B cell (primary cell): ENCODE results near the gene PHACTR1. TPM values are rescaled to one million over a fixed set of nuclear protein-coding genes. Genes with fewer than 3 reads are reported as not detected.

Experiments used
- ATAC-seq: fragments of 200-7000 bp; cut with Tn5 transposase; one replicate; pipeline ENCODE4 v1.10.0; 2021; ENCODE audit warnings: low read depth, mild to moderate bottlenecking, moderate number of reproducible peaks, moderate library complexity
- CTCF ChIA-PET: fragments of 350-600 bp; sonication (Branson Sonifier 250); formaldehyde crosslinking; loops from one replicate; lab custom pipeline; 2021; ENCODE audit warnings: antibody characterized with exemption, inconsistent platforms; lab: Charles Lee
- POLR2A ChIA-PET: fragments of 350-600 bp; sonication (Branson Sonifier 250); formaldehyde crosslinking; loops from one replicate; lab custom pipeline; 2021; ENCODE audit warnings: antibody characterized with exemption; lab: Charles Lee
- DNase-seq: peaks from one replicate; pipeline ENCODE4 v3.0.0; 2013
- H2AFZ ChIP-seq: 2 replicates; pipeline ENCODE4 v1.6.1; 2012; ENCODE audit warnings: mild to moderate bottlenecking, low read depth, low read length; ENCODE audit not compliant: insufficient read depth, poor library complexity, severe bottlenecking
- H3K27ac ChIP-seq, 2 donors: 1 replicate in 1 of 2; 2 replicates in 1 of 2; pipeline ENCODE4 v1.5.1; 2012 to 2013; ENCODE audit warnings: low read length in 2 of 2, mild to moderate bottlenecking in 2 of 2, moderate library complexity in 1 of 2
- H3K27me3 ChIP-seq, 4 experiments: fragments of 200-600 bp in 1 of 4; sonication (generic) in 1 of 4; replicated peaks in 1 of 4; 1 replicate in 2 of 4; 2 replicates in 2 of 4; pipeline versions ENCODE4 v1.6.1 to v1.7.0; 2013 to 2016; ENCODE audit warnings: low read length in 3 of 4, mild to moderate bottlenecking in 2 of 4, mixed read lengths in 1 of 4, moderate library complexity in 1 of 4; ENCODE audit not compliant: insufficient read depth in 4 of 4, control insufficient read depth in 3 of 4; ENCODE audit errors: control extremely low read depth in 1 of 4
- H3K36me3 ChIP-seq, 2 experiments: replicated peaks in 1 of 2; 1 replicate in 1 of 2; 2 replicates in 1 of 2; pipeline versions ENCODE4 v1.6.1 to v1.7.1; 2013; ENCODE audit warnings: low read length in 1 of 2; ENCODE audit not compliant: insufficient read depth in 2 of 2, control insufficient read depth in 1 of 2; ENCODE audit errors: control extremely low read depth in 1 of 2, extremely low read depth in 1 of 2
- H3K4me1 ChIP-seq, 2 donors: fragments of 200-600 bp in 1 of 2; sonication (generic) in 1 of 2; 1 replicate in 1 of 2; 2 replicates in 1 of 2; pipeline versions ENCODE4 v1.5.1 to v1.6.1; 2013 to 2017; ENCODE audit warnings: low read length in 2 of 2; ENCODE audit not compliant: control insufficient read depth in 2 of 2, insufficient read depth in 2 of 2
- H3K4me2 ChIP-seq: replicated peaks from 2 replicates; pipeline ENCODE3; 2012; ENCODE audit warnings: mild to moderate bottlenecking, low read depth, low read length; ENCODE audit not compliant: poor library complexity, severe bottlenecking
- H3K4me3 ChIP-seq, 5 experiments: fragments of 200-600 bp in 1 of 5; sonication (generic) in 1 of 5; 1 replicate in 3 of 5; 2 replicates in 2 of 5; pipeline versions ENCODE4 v1.5.1 to v1.7.0; 2011 to 2016; ENCODE audit warnings: low read length in 4 of 5, mild to moderate bottlenecking in 4 of 5, low read depth in 2 of 5, control low read depth in 1 of 5, moderate library complexity in 1 of 5; ENCODE audit not compliant: insufficient read depth in 1 of 5; ENCODE audit errors: control extremely low read depth in 1 of 5, extremely low read depth in 1 of 5
- H3K79me2 ChIP-seq: fragments of 200-600 bp; sonication (generic); one replicate; pipeline ENCODE4 v1.6.0; 2016; ENCODE audit warnings: low read length; ENCODE audit not compliant: control insufficient read depth, insufficient read depth
- H3K9ac ChIP-seq: fragments of 200-600 bp; sonication (generic); 2 replicates; pipeline ENCODE4 v1.6.1; 2017; ENCODE audit warnings: mild to moderate bottlenecking, low read length, moderate library complexity
- H3K9me3 ChIP-seq, 3 donors: one replicate each; pipeline versions ENCODE4 v1.6.1 to v1.7.1; 2013; ENCODE audit warnings: low read length in 2 of 3; ENCODE audit not compliant: control insufficient read depth in 2 of 3, insufficient read depth in 1 of 3; ENCODE audit errors: control extremely low read depth in 1 of 3
- H4K20me1 ChIP-seq: 2 replicates; pipeline ENCODE4 v1.6.0; 2012; ENCODE audit warnings: mild to moderate bottlenecking, low read length; ENCODE audit not compliant: insufficient read depth, control insufficient read depth, poor library complexity, severe bottlenecking
- H3K27ac Mint-ChIP-seq: one replicate; pipeline ENCODE4 v1.8.0; 2021; ENCODE audit warnings: mixed read lengths
- H3K27me3 Mint-ChIP-seq: one replicate; pipeline ENCODE4 v1.8.0; 2021; ENCODE audit warnings: mixed read lengths
- H3K4me1 Mint-ChIP-seq: one replicate; pipeline ENCODE4 v1.8.0; 2021; ENCODE audit warnings: mixed read lengths
- H3K4me3 Mint-ChIP-seq: one replicate; pipeline ENCODE4 v1.8.0; 2021; ENCODE audit warnings: mixed read lengths
- H3K9me3 Mint-ChIP-seq: one replicate; pipeline ENCODE4 v1.8.0; 2022; ENCODE audit warnings: mixed read lengths; ENCODE audit not compliant: insufficient read depth
- EZH2 ChIP-seq: IDR thresholded peaks from 2 replicates; pipeline ENCODE4 v1.6.1; 2012; ENCODE audit warnings: borderline replicate concordance, low read depth, mild to moderate bottlenecking, moderate library complexity, low read length; ENCODE audit not compliant: insufficient read depth, poor library complexity, severe bottlenecking
- WGBS: methylation state at CpG from one replicate; pipeline ENCODE4 v1.1.5; 2013; ENCODE audit warnings: missing lambda C conversion rate; ENCODE audit not compliant: insufficient coverage; 5-methylcytosine and 5-hydroxymethylcytosine counted together
- intact Hi-C: fragments of 100-400 bp; cut with micrococcal nuclease; formaldehyde crosslinking; loops from one replicate; pipeline ENCODE4 v1.10.0; 2022
- polyA plus RNA-seq: library from polyadenylated mRNA; depleted of rRNA; stranded (reverse); fragments of >200 nt; gene quantifications from 2 replicates; pipeline ENCODE4 v1.2.3, GENCODE V29; 2012
- total RNA-seq, 2 donors: library from RNA; stranded (reverse); fragments of 120-200 nt in 1 of 2; gene quantifications; 1 replicate in 1 of 2; 2 replicates in 1 of 2; pipeline versions ENCODE4 v1.2.3 to v1.2.4, GENCODE V29; 2013 to 2022
- TF ChIP-seq, protein P1 (sequence below): fragments of 200-600 bp; IDR thresholded peaks from one replicate; pipeline ENCODE4 v1.8.0; 2022; ENCODE audit warnings: antibody characterized with exemption, mild to moderate bottlenecking

The PHACTR1 gene
- total and polyA plus RNA-seq, 2 donors (not counting 1 experiment from before 2014, with no cell fraction given) = 30.2 to 129 TPM

DNA sequence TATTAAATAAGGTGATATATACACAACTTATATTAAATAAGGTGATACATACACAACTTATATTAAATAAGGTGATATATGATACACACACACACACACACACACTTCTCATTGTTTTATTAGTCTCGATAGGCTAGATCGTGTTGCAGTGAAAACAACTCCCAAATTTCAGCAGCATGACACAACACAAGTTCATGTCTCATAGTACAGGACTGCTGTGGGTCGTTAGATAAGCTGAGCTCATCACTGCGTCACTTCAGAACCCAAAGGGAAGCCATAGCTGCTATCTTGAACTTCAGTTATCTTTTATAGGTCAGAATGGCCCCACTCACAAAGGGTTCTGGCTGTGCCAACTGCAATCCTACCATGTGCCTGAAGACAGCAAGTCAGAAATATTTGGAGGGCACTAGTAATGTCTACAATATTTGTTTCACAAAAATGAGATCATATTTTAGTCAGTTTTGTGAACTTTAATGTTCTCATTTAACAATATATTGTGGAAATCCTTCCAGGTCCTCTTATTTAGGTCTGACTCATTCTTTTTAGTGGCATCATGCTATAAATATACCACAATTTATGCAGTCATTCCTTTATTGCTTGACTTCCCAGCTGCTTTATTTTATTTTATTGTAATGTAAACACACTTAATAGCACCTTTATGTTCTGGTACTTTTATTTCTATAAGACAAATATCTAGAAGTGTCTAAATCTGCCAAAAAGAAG is 290.2 kb downstream of the PHACTR1 start:
- DNase-seq = no peak
- Histone ChIP-seq H3K27me3 (peaks cover 0 to 13% (median 0%) of the 10 kb centered on the region in 4 experiments), H2AFZ (no peak overlapping the region), H3K4me2 (no peak overlapping the region), H3K79me2 (no peaks in the 10 kb centered on the region), H3K4me3 (no peak overlapping the region), H3K36me3 (no peaks in the 10 kb centered on the region), H3K9me3 (no peaks in the 10 kb centered on the region), H3K9ac (no peak overlapping the region), H4K20me1 (no peaks in the 10 kb centered on the region), H3K27ac (no peak overlapping the region), H3K4me1 (no peaks in the 10 kb centered on the region)
- Mint-ChIP-seq H3K27ac (no peak overlapping the region), H3K27me3 (peaks cover 38% of the 10 kb centered on the region), H3K4me3 (no peak overlapping the region), H3K4me1 (no peaks in the 10 kb centered on the region), H3K9me3 (no peaks in the 10 kb centered on the region)
- 100% methylated on average over 3 of the region's 4 CpGs for WGBS
- CTCF ChIA-PET = no interaction called here
- intact Hi-C loops = no loop called here
- POLR2A ChIA-PET = no interaction called here
- ATAC-seq = no peak
- TF ChIP-seq, protein P1, sequence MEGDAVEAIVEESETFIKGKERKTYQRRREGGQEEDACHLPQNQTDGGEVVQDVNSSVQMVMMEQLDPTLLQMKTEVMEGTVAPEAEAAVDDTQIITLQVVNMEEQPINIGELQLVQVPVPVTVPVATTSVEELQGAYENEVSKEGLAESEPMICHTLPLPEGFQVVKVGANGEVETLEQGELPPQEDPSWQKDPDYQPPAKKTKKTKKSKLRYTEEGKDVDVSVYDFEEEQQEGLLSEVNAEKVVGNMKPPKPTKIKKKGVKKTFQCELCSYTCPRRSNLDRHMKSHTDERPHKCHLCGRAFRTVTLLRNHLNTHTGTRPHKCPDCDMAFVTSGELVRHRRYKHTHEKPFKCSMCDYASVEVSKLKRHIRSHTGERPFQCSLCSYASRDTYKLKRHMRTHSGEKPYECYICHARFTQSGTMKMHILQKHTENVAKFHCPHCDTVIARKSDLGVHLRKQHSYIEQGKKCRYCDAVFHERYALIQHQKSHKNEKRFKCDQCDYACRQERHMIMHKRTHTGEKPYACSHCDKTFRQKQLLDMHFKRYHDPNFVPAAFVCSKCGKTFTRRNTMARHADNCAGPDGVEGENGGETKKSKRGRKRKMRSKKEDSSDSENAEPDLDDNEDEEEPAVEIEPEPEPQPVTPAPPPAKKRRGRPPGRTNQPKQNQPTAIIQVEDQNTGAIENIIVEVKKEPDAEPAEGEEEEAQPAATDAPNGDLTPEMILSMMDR = no peak
- TF ChIP-seq EZH2 = no peak

DNA sequence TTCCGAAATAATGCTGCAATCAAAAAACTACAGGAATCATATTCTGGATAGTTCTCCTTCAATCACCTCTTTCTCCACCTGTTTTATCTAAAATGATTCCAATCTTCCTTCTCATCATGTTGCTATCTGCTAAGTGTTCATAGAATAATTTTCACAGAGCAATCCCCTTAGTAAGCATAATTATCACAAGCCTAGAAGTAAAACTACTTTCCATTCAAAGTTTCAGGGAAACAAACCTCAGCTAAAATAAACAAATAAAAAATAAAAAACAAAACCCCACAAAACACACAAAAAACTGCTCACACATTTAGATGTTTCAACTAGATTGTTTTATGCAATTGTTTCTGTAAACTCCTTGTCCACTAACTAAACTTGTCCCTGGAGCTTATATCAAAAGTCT is 291.2 kb downstream of the PHACTR1 start:
- H3K27ac ChIP-seq = no peak overlapping the region
- DNase-seq (no peak), ATAC-seq (no peak)
- H3K27ac Mint-ChIP-seq = no peak overlapping the region
- H3K9ac ChIP-seq = no peak overlapping the region
- H3K4me1 ChIP-seq = peaks cover under 1% of the 10 kb centered on the region in 2 donors
- H3K9me3 Mint-ChIP-seq = no peaks in the 10 kb centered on the region
- H3K36me3 ChIP-seq = no peaks in the 10 kb centered on the region
- CTCF ChIA-PET = no interaction called here
- no peaks in the 10 kb centered on the region for H3K9me3 ChIP-seq
- H2AFZ ChIP-seq = no peak overlapping the region
- H3K27me3 Mint-ChIP-seq = peaks cover 48% of the 10 kb centered on the region
- no peaks in the 10 kb centered on the region for H4K20me1 ChIP-seq
- peaks cover 2% of the 10 kb centered on the region for H3K4me1 Mint-ChIP-seq
- intact Hi-C loops = no loop called here
- H3K27me3 ChIP-seq = peaks cover 0 to 23% (median 8%) of the 10 kb centered on the region in 4 experiments
- POLR2A ChIA-PET = no interaction called here
- no peak overlapping the region for H3K4me3 Mint-ChIP-seq
- WGBS = no CpG with 5 or more reads among the region's 1 CpG
- no peak overlapping the region for H3K4me3 ChIP-seq
- H3K79me2 ChIP-seq = no peaks in the 10 kb centered on the region
- no peak overlapping the region for H3K4me2 ChIP-seq
- no peak for TF ChIP-seq EZH2
- TF ChIP-seq, protein P1 = no peak
